Gastroesophageal sphincter (tissue), 3 donors: Measurements from ENCODE around the gene INTS14.

ENCODE experiments used
- CTCF ChIP-seq, 4 experiments: fragments of 200-600 bp in 2 of 4; fragments of 450-650 bp in 2 of 4; sonication (generic) in 1 of 4; IDR thresholded peaks; one replicate each; pipeline ENCODE4 v1.5.1; 2017 to 2019; ENCODE audit warnings: antibody characterized with exemption in 4 of 4, mild to moderate bottlenecking in 2 of 4, moderate library complexity in 2 of 4
- POLR2A ChIP-seq, 2 donors: fragments of 450-650 bp; IDR thresholded peaks; one replicate each; pipeline ENCODE4 v1.6.1; 2017; ENCODE audit warnings: antibody characterized with exemption in 2 of 2, mild to moderate bottlenecking in 2 of 2, moderate library complexity in 1 of 2
- POLR2AphosphoS5 ChIP-seq: sonication (generic); formaldehyde crosslinking; IDR thresholded peaks from one replicate; pipeline ENCODE4 v1.6.1; 2017; ENCODE audit warnings: antibody characterized with exemption

GRCh38 chr15:65532738-65533051 lies 78.2 kb downstream of the INTS14 start:
- TF ChIP-seq POLR2A (IDR thresholded peaks at IDR 0.05) (no peak), CTCF (IDR thresholded peaks at IDR 0.05) (no peak), POLR2AphosphoS5 (no peak)
